Jurkat, Clone E6-1 (cell line): Measurements from ENCODE around the gene ZC2HC1C.

Experiments
- DNase-seq: peaks from one replicate; pipeline ENCODE4 v3.0.0-alpha.2; 2011; ENCODE audit warnings: low read depth, low spot score
- H3K4me3 ChIP-seq: 2 replicates; pipeline ENCODE4 v1.5.1; 2011; ENCODE audit warnings: mild to moderate bottlenecking, low read length, control low read depth, moderate library complexity

ZC2HC1C gene

GRCh38 chr14:75088153-75088552, 18.7 kb downstream of the ZC2HC1C start:
- DNase-seq, result no peak
- no peak overlapping the region for H3K4me3 ChIP-seq

DNA sequence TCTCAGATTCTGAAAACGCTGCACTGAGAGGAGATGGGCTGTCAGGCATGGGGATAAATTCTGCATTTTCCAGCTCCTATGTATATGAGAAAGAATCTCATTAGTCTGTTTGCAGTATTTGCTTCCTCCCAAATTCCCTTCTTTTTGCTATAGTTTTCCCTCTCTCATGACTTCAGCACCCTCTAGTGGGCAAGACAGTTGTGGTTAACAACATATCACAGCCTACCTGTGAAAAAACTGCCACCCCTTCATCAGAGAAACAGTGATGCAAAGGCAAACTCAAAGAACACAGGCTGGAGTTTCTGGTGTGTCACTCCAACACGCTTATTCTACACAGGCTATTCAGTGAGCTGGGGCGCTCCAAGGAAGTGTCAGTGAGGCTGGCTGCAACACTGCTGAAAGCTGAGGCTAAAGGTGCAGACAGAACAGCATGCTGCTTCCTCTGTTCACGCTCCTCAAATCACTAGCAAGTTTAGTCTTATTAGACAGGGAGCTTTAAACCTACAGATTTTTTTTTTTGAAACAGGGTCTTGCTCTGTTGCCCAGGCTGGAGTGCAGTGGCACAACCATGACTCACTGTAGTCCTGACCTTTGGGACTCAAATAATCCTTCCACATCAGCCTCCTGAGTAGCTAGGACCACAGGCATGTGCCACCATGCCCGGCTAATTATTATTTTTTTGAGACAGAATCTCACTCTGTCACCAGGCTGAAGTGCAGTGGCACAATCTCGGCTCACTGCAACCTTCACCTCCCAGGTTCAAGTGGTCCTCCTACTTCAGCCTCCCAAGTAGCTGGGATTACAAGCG, 19.3 kb downstream of the ZC2HC1C start:
- DNase-seq, result peak; percentile 35
- no peak overlapping the region for H3K4me3 ChIP-seq

DNA sequence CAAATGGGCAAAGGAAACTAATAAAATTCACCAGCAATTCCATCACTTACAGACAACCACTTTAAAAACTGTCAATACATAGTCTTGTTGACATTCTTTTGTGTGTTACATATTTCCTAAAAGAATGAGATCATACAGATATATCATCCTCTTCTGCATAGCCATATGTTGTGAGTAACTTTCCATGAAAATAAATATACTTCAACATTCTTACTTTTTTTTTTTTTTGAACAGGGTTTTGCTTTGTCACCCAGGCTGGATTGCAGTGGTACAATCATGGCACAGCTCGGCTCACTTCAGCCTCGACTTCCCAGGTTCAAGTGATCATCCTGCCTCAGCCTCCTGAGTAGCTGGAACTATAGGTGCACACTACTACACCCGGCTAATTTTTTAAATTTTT, 20.9 kb downstream of the ZC2HC1C start:
- no peak for DNase-seq
- H3K4me3 ChIP-seq, result no peak overlapping the region

GRCh38 chr14:75091251-75091650, 21.8 kb downstream of the ZC2HC1C start:
- DNase-seq, result no peak
- no peak overlapping the region for H3K4me3 ChIP-seq

GRCh38 chr14:75092698-75093097, 23.3 kb downstream of the ZC2HC1C start:
- no peak overlapping the region for H3K4me3 ChIP-seq
- DNase-seq, result no peak

DNA sequence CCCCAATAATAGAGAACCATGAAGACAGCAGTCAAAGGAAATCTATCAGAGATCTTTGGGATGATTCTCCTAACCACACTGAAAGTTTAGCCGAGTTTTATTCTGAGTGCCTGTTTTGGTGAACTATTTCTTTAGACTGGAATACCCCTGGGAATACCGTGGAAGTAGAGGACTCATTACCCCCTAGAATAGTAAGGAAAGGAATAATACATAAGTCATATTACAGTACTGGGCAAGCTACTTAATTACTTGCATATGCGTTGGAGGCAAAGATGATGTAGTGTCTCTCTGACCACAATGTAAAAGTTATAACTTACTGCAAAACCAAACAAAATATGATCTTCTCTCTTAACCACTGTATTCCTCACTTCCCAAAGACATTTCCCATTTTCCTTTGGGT, 25.5 kb downstream of the ZC2HC1C start:
- no peak for DNase-seq
- no peak overlapping the region for H3K4me3 ChIP-seq

- DNase-seq, result no peak
- no peak overlapping the region for H3K4me3 ChIP-seq
Measured at GRCh38 chr14:75095690-75096089, 26.2 kb downstream of the ZC2HC1C start.

GRCh38 chr14:75096959-75097358, 27.5 kb downstream of the ZC2HC1C start:
- no peak for DNase-seq
- H3K4me3 ChIP-seq, result no peak overlapping the region

DNA sequence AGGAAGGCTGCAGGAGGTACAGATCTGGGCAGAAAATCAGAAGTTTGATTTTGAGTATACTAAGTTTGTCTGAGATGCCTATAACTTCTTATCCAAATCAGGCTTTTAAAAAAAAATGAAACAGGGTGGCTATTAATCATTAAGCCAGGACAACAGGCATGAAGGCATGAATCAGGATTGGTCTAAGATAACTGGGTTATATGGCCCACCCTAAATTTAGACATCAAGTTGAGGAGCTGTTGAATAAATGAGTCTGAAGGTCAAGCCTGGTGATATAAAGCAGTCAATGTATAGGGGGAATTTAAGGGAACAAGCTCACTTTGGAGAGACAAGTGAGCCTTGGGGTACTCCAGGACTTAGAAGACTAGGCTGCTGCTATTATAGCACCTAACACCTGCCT, 28.8 kb downstream of the ZC2HC1C start:
- DNase-seq, result no peak
- H3K4me3 ChIP-seq, result no peak overlapping the region

- DNase-seq, result no peak
- no peak overlapping the region for H3K4me3 ChIP-seq
Measured at GRCh38 chr14:75098682-75099081, 29.2 kb downstream of the ZC2HC1C start.

DNA sequence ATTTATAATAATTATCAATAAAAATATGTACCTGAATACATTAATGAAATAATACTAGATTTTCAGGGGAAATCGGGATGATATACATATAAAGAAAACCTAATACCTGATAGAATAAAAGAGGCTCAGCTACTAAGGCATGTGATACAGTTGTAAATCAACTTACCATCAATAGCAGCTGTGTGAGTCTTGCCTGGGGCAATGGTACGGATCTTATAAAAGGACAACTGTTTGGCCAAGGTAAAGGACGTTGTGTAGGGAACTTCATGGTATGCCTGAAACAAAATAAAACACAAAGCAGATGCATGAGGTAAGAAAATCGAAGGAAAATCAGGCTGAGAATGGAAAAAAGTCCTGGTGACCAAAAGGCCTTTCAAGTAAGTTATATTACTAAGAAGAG, 32.0 kb downstream of the ZC2HC1C start:
- DNase-seq, result no peak
- H3K4me3 ChIP-seq, result no peak overlapping the region

DNA sequence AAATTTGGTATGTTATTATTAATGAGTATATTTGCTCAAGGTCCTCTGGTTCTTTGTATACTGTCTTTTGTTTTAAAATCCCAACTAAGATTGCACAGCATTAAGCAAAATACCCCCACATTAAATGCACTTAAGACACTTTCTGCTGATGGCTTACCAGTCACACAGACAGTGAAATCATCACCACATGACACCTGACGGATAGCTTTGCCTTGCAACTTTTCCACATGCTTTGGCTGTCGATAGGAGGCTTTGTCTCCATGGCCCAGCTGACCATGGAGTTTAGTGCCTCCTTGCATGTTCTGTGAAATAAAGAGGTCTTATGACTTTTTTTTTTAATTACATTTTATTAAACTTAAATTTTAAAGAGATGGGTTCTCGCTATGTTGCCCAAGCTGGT, 37.7 kb downstream of the ZC2HC1C start:
- no peak overlapping the region for H3K4me3 ChIP-seq
- DNase-seq, result no peak

GRCh38 chr14:75109877-75110276, 40.4 kb downstream of the ZC2HC1C start:
- no peak overlapping the region for H3K4me3 ChIP-seq
- no peak for DNase-seq

DNA sequence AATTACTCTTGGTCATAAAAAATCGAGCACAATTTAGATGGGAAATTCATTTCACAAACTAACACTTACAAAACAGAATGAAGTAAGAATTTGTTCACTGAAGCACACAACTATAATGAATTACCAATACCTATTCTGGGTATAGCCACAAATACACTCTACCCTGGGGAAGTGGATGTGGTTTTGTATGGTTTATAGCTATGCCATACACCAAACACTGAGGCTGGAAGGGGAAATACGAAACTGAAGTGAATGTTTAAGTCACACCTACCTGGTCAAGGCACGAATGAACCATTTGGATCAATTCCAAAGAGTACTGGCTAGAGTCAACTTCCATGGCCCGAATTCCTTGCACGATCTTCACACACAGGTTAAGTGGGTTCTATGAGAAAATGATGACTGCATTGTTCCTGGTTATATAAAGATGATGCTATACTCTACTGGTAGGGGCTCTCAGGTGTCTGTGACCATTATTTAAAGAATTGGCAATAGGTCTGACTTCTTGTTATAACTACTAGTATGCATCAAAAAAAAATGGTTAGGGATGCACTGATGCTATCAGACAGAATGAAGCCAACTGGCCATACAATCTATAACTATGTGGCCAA, 44.6 kb downstream of the ZC2HC1C start:
- peak; percentile 22 for DNase-seq
- no peak overlapping the region for H3K4me3 ChIP-seq

DNA sequence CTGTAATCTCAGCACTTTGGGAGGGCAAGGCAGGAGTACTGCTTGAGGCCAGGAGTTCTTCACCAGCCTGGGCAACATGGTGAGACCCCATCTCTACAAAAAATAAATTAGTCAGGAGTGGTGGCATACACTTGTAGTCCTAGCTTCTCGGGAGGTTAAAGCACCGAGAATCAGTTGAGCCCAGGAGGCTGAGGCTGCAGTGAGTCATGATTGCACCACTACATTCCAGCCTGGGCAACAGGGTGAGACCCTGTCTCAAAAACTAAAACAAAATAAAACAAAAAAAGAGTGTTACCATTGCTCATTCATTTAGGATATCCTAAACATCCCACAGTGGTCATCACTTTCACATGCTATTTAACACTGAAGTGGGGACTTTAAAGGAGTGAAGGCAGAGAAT, 49.6 kb downstream of the ZC2HC1C start:
- no peak for DNase-seq

GRCh38 chr14:75120541-75121291, 51.3 kb downstream of the ZC2HC1C start:
- no peak for DNase-seq

More for the DNA sequence above, 49.6 kb downstream of the ZC2HC1C start:
- H3K4me3 ChIP-seq, result no peak overlapping the region

GRCh38 chr14:75121552-75121951, 52.1 kb downstream of the ZC2HC1C start:
- no peak for DNase-seq
- no peak overlapping the region for H3K4me3 ChIP-seq

More at GRCh38 chr14:75120541-75121291, 51.3 kb downstream of the ZC2HC1C start:
- H3K4me3 ChIP-seq, result no peak overlapping the region

DNA sequence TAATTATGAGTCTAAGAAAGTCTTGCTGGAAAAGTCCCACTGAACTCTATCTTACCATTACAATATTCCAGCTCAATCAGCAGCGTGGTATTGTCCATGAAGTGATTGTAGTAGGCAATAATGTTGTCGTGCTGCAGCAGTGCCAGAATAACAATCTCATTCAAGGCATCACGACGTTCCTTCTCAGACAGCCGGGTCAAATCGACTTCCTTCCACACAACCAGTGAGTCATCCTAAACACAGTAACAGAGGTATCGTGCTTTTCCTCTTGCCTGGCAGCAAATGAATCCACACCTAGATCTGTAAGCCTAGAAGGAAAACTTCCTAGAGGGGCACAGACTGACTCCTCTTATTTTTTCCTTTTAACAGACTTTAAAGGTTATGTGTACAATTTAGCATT, 54.5 kb downstream of the ZC2HC1C start:
- no peak overlapping the region for H3K4me3 ChIP-seq
- DNase-seq, result no peak

- peak overlapping the region; percentile 95 for H3K4me3 ChIP-seq
- DNase-seq, result no peak
Measured at GRCh38 chr14:75125617-75126016, 56.2 kb downstream of the ZC2HC1C start.

GRCh38 chr14:75126121-75126544, 56.7 kb downstream of the ZC2HC1C start:
- DNase-seq, result peak; percentile 9
- peak overlapping the region; percentile 95 for H3K4me3 ChIP-seq
